HG03469 (cell line): ENCODE results near the gene CLCA1.

Experiments used
- ATAC-seq: cut with Tn5 transposase; IDR thresholded peaks from one replicate; pipeline ENCODE4 v1.9.1; 2021; ENCODE audit warnings: mild to moderate bottlenecking, moderate library complexity, moderate number of reproducible peaks; ENCODE audit not compliant: unreplicated experiment

CLCA1 gene, protein sequence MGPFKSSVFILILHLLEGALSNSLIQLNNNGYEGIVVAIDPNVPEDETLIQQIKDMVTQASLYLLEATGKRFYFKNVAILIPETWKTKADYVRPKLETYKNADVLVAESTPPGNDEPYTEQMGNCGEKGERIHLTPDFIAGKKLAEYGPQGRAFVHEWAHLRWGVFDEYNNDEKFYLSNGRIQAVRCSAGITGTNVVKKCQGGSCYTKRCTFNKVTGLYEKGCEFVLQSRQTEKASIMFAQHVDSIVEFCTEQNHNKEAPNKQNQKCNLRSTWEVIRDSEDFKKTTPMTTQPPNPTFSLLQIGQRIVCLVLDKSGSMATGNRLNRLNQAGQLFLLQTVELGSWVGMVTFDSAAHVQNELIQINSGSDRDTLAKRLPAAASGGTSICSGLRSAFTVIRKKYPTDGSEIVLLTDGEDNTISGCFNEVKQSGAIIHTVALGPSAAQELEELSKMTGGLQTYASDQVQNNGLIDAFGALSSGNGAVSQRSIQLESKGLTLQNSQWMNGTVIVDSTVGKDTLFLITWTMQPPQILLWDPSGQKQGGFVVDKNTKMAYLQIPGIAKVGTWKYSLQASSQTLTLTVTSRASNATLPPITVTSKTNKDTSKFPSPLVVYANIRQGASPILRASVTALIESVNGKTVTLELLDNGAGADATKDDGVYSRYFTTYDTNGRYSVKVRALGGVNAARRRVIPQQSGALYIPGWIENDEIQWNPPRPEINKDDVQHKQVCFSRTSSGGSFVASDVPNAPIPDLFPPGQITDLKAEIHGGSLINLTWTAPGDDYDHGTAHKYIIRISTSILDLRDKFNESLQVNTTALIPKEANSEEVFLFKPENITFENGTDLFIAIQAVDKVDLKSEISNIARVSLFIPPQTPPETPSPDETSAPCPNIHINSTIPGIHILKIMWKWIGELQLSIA

DNA sequence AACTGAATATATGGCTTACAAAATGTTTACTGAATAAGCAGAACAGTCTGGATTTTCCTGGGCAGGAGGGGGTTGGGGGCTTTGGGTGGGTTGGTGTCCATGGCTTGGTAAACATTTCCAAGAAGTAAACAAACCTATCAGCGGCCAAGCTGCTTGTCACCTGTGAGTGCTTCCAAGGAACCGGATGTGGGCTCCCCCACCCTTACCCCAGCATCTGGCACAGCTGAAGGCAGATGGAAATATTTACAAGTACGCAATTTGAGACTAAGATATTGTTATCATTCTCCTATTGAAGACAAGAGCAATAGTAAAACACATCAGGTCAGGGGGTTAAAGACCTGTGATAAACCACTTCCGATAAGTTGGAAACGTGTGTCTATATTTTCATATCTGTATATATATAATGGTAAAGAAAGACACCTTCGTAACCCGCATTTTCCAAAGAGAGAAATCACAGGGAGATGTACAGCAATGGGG lies at the start of gene CLCA1:
Gene CLCA1 (plus strand): TSS at position 427 of the 477 bp plus-strand sequence. CDS start 45 bp downstream, at position 472.
- ATAC-seq: no peak

DNA sequence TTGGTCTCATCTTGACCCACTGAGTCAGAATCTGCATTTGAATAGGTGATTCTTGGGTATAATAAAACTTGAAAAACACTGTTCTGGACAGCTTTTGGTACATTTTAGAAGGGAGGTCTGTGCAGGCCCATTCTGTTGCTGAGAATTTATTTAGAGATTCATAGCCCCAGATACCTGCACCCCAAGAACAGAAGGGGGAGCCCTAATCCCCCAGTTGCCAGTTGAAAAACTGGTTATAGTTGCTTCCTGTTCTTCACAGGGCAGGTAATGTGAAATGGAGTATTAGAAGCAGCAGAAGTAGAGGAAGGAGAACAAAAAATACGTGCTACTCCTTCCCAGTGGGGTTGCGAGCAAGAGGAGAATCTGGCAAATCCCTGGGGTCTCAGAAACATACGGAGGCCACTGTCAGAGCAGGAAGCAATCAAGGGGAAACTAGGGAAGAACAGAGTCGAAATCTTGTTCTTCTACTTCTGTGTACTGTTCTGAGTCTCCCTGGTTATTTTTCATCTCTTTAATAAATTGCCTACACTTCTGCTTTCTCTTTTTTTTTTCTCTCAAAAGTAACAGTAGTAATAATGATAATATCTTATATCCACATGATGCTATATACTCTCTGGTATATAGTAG lies 49.3 kb upstream of the CLCA1 start:
- peak; percentile 70 for ATAC-seq

DNA sequence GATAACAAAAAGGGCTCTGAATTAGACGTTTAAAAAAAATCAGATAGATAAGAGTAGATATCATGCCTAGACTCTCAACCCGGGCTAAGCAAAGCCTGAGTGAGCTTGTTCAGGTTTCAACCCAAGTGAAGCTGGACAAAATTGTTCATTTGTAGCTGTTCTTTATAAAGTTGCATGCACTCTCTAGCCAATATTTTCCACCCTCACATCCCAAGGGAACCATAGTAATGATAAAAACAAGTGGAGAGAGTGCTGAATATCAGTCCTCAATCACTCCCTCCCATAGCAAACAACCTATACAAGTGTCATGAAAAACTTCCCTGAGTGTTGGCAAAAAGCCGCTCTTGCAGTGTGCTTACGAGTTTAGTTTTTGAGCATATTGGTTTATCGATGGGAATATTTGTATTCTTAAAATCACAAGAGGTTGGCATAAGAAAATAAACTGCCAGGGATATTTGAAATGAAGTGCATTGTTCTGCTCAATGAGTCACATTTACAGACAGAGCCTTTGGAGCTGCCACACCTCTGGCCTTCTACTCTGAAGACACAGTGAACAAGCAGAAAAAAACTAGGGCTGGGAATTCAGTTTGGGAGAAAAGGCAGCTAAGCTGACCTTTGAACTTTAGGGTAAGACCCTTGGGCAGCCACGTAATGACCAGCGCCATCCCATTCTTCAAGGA lies 47.0 kb upstream of the CLCA1 start:
- ATAC-seq: no peak

DNA sequence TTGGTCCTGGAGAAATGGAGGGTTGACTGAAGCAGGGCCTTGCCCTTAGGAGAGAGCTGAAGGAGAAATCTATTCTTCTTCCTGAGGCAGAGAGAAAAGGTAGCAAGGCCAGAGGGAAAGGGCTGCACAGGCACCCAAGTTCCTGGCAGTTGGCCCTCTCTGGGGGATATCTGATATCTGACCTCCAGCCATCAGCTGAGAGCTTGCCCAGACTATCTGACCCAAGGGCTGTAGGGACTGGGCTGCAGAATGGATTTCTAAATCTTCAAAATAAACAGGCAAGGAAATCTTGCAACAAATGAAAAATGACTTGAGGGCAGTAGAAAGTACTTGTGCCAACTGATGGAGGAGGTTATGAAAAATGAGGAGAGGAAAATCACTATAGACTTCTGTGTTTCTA lies 45.3 kb upstream of the CLCA1 start:
- ATAC-seq: no peak

DNA sequence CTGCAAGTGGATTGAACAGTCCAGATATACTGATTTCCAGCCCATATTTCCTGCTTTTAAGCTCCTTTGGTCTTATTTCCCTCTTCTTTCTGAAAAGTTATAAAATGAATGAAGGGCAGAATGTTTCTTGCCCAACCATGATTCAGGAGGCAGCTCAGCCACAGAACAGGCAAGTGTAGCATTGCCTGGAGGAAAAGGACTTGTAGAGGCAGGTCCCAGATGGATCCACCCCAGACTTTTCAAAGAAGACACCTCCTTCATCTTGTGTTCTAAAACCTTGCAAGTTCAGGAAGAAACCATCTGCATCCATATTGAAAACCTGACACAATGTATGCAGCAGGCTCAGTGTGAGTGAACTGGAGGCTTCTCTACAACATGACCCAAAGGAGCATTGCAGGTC lies 44.9 kb upstream of the CLCA1 start, which contains the start of gene CLCA2:
Gene CLCA2 (plus strand): TSS at position 299 of the 400 bp plus-strand sequence. CDS start 77 bp downstream, at position 376.
- ATAC-seq: no peak

DNA sequence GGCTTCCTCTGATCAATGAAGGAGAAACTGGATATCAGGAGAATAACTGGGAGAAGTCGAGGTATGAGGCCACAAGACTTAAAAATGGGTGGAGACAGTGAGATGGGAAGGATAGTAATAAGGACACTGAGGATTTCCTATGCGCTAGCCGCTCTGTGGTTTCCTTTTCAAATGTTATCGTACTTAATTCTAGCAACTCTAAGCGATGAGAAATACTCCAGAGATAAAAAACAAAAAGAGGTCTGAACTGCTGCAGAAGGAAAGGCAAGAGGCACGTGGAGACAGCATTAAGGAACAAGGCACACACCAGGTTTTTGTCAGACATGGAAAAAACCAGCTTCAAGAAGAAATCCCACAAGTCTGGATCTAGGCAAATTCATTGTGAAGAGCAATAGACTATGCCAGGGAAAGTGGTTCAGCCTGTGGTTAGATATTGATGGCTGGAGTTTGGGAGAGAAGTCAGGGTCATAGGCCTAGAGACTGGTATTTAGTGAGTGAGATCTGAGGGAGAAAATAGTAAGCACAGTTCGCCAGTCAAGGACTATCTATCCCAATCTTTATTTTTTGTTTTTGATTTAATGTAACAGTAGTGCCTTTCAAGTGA lies 39.5 kb upstream of the CLCA1 start:
- ATAC-seq: no peak

DNA sequence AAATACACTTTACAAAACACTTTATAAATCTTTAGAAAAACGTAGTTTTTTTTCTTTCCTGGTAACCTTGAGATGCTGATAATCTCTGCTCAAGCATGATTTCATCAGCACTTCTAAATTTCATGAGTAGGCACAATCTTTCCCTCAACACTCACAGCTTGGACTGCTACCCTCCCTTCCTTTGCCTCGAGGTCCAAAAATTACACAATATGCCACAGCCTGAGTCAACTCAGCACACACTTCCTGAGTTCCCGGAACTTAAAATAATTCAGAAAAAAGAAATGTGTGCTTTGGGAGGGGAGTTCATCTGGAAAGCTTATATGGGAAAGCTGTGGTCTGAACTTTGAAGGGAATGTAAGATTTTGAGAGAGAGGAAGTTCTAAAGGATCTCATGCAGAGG lies 38.9 kb upstream of the CLCA1 start:
- ATAC-seq: no peak

DNA sequence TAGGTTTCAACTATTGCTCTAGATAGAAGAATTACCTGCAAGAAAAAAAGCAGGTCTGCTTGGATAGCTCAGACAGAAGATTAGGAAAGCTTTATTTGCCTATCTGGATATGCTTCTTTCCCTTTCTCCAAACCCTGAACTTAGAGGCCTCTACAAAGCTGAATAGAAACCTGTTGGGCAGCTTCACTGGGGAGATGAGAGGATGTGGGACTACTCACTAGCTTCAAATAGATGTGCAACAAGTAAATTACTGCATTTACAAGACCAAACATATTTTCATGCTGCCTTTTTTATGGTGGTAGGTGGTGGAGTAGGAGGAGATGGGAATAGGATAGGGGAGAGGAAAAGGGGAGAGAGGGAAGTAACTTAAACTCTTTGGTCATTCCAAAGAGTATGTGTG lies 38.4 kb upstream of the CLCA1 start:
- ATAC-seq: no peak

DNA sequence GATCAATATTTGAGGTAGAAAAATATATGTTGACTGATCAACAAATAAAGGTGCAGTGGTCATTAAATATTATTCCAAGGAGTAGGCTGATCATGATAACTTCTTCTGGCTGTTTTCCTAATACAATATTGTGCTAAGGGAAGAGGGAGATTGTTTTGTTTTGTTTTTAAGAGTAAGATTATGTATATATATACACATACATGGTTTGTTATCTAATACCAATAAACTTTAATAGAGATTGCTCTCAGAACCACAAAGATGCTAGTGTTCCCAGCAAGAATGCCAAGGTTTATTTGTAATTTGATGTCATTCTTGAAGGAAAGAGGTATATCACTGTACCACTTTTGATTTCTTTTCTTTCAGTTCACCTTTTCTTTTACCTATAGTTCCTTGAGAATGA lies 34.7 kb upstream of the CLCA1 start:
- no peak for ATAC-seq

DNA sequence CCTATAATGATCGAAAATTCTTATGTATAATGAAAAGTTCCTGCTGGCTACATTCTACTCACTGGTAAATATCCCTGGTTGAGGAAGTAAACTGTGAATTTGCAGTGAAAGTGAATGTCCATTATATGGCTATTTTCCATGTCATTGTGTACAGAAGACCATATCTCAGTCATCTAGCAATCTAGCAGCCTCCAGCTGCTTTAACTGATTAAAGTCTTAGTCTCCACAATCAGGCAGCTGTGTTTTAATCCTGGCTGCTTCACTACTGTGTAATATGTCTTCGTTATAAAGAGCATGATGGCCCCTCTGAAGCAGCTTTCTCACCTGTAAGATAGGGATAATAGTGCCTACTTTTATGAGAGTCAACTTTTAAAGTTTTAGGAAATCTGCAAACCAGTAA lies 33.4 kb upstream of the CLCA1 start:
- ATAC-seq: no peak

DNA sequence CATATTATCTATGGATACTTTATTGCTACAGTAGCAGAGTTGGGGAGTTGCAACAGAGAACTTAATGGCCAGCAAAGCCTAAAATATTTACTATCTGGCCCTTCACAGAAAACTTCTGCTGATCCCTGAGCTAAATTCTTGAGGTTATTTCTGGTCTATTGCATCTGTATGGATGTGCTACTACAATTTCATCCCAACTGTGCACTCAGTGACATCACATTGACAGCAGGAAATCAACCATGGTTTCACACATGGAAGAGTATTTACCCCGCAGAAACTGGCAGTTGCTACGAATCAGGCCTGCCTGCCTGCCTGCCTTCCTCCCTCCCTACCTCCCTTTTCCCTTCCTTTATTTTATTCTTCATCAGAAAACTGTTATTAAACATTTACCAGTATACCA lies 32.7 kb upstream of the CLCA1 start:
- no peak for ATAC-seq

DNA sequence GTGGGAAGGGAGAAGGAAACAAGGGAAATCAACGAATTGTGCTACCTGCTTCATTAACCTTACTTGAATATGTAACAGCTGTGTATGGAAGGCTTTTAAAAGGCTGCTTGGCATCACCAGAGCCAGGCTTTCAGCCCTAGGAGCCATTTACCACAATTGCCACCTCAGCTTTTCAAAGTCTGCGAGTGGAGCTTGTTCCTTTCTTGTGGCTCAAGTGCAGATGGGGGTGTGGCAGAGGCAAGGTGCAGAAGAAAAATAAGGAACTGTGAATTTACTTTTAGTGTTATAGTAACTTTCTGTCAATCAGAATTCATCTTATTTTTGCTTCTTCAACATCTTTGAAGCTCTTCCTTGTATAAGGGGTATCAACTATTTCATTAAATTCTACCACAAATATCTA lies 27.1 kb upstream of the CLCA1 start:
- no peak for ATAC-seq

DNA sequence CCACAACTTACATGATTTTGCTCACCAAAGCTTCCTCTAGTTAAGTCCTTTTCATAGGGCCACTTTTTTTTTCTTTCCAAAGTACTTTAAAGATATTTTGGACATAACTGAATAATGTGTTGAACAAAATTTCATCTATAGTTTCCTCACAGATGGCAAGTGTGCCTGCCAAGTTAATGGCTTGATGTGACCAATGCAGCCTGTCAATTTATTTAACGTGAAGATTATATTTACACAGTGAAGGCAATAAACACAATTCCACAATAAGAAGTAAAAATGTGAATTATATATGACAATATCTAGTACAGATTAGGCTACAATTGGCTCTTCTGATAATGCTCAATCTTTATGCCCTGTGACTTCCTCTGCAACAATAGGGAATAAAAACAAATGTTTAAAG lies 26.7 kb upstream of the CLCA1 start:
- ATAC-seq: no peak

DNA sequence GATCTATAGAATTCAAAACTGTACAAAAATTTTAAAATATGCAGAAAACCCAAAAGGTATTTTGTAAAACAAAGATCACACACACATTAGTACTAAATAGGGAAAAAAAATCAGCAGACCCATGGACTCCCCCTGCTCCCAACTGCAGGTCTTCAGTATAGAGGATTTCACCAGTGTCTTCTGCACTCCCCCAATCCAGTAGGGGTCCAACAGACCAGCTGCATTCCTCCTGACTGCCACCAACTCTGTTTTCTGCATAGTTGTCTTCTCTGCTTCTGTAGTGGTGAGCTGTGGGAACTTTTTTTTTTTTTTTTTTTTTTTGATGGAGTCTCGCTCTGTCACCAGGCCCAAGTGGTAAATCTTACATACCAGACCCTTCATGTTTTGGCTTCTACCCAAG lies 22.8 kb upstream of the CLCA1 start:
- no peak for ATAC-seq

DNA sequence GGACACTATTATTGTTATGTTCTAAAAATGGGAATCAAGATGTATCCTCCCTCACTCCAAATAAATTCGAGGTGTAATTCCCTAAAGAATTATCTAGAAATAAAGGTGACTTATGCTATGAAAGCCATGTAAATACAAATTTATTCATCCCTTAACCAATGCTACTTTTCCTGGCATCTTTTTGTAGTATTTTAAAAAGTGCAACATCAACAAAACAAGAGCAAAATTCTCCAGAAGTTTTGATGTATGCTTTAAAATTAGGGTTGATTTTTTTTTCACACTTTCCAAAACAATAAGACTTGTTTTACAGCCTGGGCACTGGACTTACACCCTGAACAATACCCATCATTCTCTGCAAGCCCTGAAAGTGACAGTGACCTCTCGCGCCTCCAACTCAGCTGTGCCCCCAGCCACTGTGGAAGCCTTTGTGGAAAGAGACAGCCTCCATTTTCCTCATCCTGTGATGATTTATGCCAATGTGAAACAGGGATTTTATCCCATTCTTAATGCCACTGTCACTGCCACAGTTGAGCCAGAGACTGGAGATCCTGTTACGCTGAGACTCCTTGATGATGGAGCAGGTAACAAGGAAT lies 21.4 kb upstream of the CLCA1 start:
- ATAC-seq: no peak

DNA sequence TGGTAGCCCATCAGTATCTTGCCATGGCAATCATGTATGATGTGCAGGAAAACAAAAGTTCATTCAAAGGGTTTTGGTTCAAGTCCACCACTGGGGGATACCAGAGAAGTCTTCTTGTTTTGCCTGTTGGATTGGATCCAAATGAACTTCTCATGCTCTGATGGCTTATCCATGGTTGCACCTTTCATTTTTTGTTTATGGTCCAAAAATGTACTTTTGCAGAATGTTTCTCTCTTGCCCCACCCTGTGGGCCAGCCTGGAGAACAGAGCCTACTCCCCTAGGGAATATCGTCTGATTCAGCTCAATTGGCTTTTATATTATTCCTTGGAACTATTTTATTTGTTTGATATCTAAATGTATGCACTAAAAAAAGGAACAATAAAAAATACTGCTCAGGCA lies 20.1 kb upstream of the CLCA1 start:
- no peak for ATAC-seq

DNA sequence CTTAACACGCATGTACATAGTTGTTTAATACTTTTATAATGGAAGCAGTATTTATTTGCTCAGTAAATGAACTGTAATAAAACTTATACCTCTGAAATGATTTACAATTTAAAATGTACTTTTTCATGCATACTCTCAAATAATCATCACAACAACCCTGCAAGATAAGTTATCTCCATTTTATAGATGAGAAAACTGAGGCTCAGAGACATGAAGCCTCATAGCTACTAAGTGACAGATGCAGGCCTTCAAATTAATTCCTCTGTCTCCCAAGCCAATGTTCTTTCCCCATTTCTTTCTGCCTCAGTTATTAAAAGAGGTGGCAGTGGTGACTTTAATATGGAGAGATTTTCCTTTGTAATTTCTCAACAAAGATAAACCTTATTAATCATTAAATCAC lies 19.6 kb upstream of the CLCA1 start:
- no peak for ATAC-seq

DNA sequence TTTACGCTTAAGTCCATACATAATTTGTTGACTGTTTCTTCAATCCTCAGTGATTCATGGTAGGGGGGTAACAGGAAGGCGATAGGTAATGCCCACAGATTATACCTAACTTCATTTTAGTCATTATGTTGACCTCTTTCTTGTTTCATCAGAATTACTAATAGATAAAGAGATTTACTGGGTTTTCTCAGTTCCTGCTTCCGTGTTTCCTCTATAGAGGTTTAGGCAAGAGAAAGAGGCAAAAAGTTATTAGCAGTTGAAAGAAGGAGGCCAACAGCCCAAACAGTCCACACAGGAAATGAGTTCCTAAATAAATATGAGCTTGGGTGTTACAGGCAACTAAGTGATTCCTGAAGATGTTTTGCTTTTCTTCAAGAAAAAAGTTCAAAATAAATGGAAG lies 17.9 kb upstream of the CLCA1 start:
- ATAC-seq: no peak

DNA sequence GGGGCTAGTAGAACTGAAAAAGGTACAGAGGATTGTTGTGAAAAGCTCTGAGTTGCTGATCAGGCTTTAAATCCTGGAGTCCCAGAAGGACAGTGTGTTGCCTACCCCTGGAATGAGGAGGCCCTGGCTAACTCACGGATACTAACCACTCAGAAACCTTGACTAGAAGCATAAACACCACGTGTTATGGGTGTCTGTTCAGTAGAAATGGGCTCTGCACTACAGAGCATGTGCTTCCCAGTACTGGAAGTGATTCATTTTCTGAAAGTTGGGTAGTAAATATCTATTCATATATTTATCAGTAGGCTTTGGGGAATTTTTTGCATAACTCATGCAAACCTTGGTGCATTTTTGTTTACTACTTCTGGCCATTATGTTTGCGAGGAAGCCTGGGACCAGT lies 15.1 kb upstream of the CLCA1 start:
- ATAC-seq: no peak

DNA sequence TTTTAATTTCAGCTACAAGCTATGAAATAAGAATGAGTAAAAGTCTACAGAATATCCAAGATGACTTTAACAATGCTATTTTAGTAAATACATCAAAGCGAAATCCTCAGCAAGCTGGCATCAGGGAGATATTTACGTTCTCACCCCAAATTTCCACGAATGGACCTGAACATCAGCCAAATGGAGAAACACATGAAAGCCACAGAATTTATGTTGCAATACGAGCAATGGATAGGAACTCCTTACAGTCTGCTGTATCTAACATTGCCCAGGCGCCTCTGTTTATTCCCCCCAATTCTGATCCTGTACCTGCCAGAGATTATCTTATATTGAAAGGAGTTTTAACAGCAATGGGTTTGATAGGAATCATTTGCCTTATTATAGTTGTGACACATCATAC lies 13.7 kb upstream of the CLCA1 start:
- ATAC-seq: no peak
